ENCODE data around the gene UBR1. TPM values are rescaled to one million over a fixed set of nuclear protein-coding genes. Genes with fewer than 3 reads are reported as not detected.

Gene UBR1
- total and polyA plus RNA-seq, 2 experiments from 2014 or later, result 17.2 to 19.6 TPM

- H3K4me2 ChIP-seq, result no peak overlapping the region
- no peak overlapping the region for H3K27ac ChIP-seq (ENCODE audit: low read depth)
- no peaks in the 10 kb centered on the region for H3K4me1 ChIP-seq (ENCODE audit: insufficient read depth)
- no peak overlapping the region for H2AFZ ChIP-seq
- no peak overlapping the region for H3K4me3 Mint-ChIP-seq
- ATAC-seq (no peak), DNase-seq (ENCODE audit: low spot score) (no peak)
- no peaks in the 10 kb centered on the region for H3K9me2 ChIP-seq (ENCODE audit: insufficient read depth)
- peaks cover 11% of the 10 kb centered on the region; the same call in 1 of the 2 replicates for H3K36me3 ChIP-seq (ENCODE audit: insufficient read depth)
- H3K4me3 ChIP-seq, result no peak overlapping the region
- peaks cover 6% of the 10 kb centered on the region; the same call in 2 of the 3 replicates for H3K4me1 Mint-ChIP-seq
- peaks cover 38% of the 10 kb centered on the region for H3K79me2 ChIP-seq (replicated peaks; ENCODE audit: insufficient read depth)
- H3K27me3 ChIP-seq (ENCODE audit: insufficient read depth), result no peaks in the 10 kb centered on the region
- peaks cover 36% of the 10 kb centered on the region for H3K36me3 Mint-ChIP-seq (ENCODE audit: low read depth)
- no peaks in the 10 kb centered on the region; the same call in 1 of the 2 replicates for H4K20me1 ChIP-seq (replicated peaks; ENCODE audit: insufficient read depth)
- no peaks in the 10 kb centered on the region for H3K9me3 Mint-ChIP-seq
- TF ChIP-seq ZNF462 (CRISPR knock-in tag; IDR thresholded peaks at IDR 0.05) (no peak), REST (IDR thresholded peaks at IDR 0.05; ENCODE audit: unreplicated experiment) (no peak), POLR2AphosphoS5 (IDR thresholded peaks at IDR 0.05; ENCODE audit: low read depth) (no peak), STAT1 (IDR thresholded peaks at IDR 0.05; ENCODE audit: unreplicated experiment) (no peak), CTCF (conservative IDR thresholded peaks at IDR 0.05; ENCODE audit: low read depth in 2 of 2) (no peak), ZNF114 (CRISPR knock-in tag; IDR thresholded peaks at IDR 0.05) (no peak), EZH2phosphoT487 (IDR thresholded peaks at IDR 0.05; ENCODE audit: unreplicated experiment) (no peak), ZNF331 (CRISPR knock-in tag; IDR thresholded peaks at IDR 0.05; ENCODE audit: low read depth) (no peak), EZH2 (IDR thresholded peaks at IDR 0.05; ENCODE audit: low read depth, unreplicated experiment) (no peak), NANOG (IDR thresholded peaks at IDR 0.05; ENCODE audit: borderline replicate concordance) (no peak), JUNB (IDR thresholded peaks at IDR 0.05; ENCODE audit: unreplicated experiment) (no peak), CREB1 (CRISPR knock-in tag; IDR thresholded peaks at IDR 0.05; ENCODE audit: low read depth) (no peak), ETS1 (IDR thresholded peaks at IDR 0.05) (no peak)
- 0 out of 2 replicates have a peak overlapping the region, but pooled peaks have one; percentile 58 for H3K27ac Mint-ChIP-seq
- H3F3A ChIP-seq (replicated peaks; ENCODE audit: low read depth), result no peaks in the 10 kb centered on the region
- no peaks in the 10 kb centered on the region for H3K27me3 Mint-ChIP-seq (ENCODE audit: insufficient read depth, low read depth, poor library complexity)
These were observed 19.9 kb downstream of the UBR1 start for GRCh38 chr15:43085921-43086320.
